IMR-90 (cell line): ENCODE measurements around the gene PAX8.
A peak's percentile ranks its signal among the peaks of the same experiment; 100 is the strongest.

Source experiments
- BHLHE40 ChIP-seq: fragments of 150-350 bp; IDR thresholded peaks from 2 replicates; pipeline ENCODE4 v1.6.1; 2016; ENCODE audit warnings: mild to moderate bottlenecking, low read depth, low read length
- CEBPB ChIP-seq: IDR thresholded peaks from 2 replicates; pipeline ENCODE4 v1.6.1; 2012; ENCODE audit warnings: low read depth, low read length, improper control_type of control experiment
- CHD1 ChIP-seq: IDR thresholded peaks from 2 replicates; pipeline ENCODE4 v1.6.1; 2012; ENCODE audit warnings: low read depth, low read length, improper control_type of control experiment
- CTCF ChIP-seq: conservative IDR thresholded peaks from 2 replicates; pipeline ENCODE4 v1.5.1; 2012; ENCODE audit warnings: mild to moderate bottlenecking, low read depth, low read length, improper control_type of control experiment
- ELK1 ChIP-seq: fragments of 150-350 bp; IDR thresholded peaks from 2 replicates; pipeline ENCODE4 v1.6.1; 2016; ENCODE audit warnings: low read depth, mild to moderate bottlenecking, low read length, moderate library complexity, borderline replicate concordance
- MAFK ChIP-seq: IDR thresholded peaks from 2 replicates; pipeline ENCODE4 v1.6.1; 2012; ENCODE audit warnings: low read depth, low read length, improper control_type of control experiment
- MAZ ChIP-seq: IDR thresholded peaks from 2 replicates; pipeline ENCODE4 v1.6.1; 2012; ENCODE audit warnings: low read depth, mild to moderate bottlenecking, low read length, improper control_type of control experiment, moderate library complexity, borderline replicate concordance
- MXI1 ChIP-seq: IDR thresholded peaks from 2 replicates; pipeline ENCODE4 v1.6.1; 2012; ENCODE audit warnings: low read depth, mild to moderate bottlenecking, low read length, moderate library complexity, borderline replicate concordance
- POLR2A ChIP-seq: IDR thresholded peaks from 2 replicates; pipeline ENCODE4 v1.6.1; 2012; ENCODE audit warnings: mild to moderate bottlenecking, low read depth, low read length
- RCOR1 ChIP-seq: IDR thresholded peaks from 2 replicates; pipeline ENCODE4 v1.6.1; 2012; ENCODE audit warnings: mild to moderate bottlenecking, low read length, improper control_type of control experiment; ENCODE audit not compliant: insufficient replicate concordance
- SMC3 ChIP-seq: fragments of 150-350 bp; IDR thresholded peaks from 2 replicates; pipeline ENCODE4 v1.6.1; 2016; ENCODE audit warnings: low read depth, mild to moderate bottlenecking, antibody characterized with exemption, low read length, moderate library complexity
- USF2 ChIP-seq: fragments of 150-350 bp; IDR thresholded peaks from 2 replicates; pipeline ENCODE4 v1.6.1; 2017; ENCODE audit warnings: mild to moderate bottlenecking, antibody characterized with exemption, low read length, low read depth

GRCh38 chr2:113233593-113234550, 44.8 kb downstream of the PAX8 start:
- TF ChIP-seq CTCF: 0 out of 2 replicates have a peak, but pooled peaks have one; percentile 8
- TF ChIP-seq RCOR1: no peak
- TF ChIP-seq USF2: no peak
- TF ChIP-seq CHD1: no peak
- TF ChIP-seq POLR2A: no peak
- TF ChIP-seq ELK1: no peak
- TF ChIP-seq MAFK: no peak
- TF ChIP-seq BHLHE40: no peak
- no peak for TF ChIP-seq CEBPB
- no peak for TF ChIP-seq MAZ
- TF ChIP-seq SMC3: no peak
- no peak for TF ChIP-seq MXI1
